H9 (cell line): Measurements from ENCODE around the gene TBC1D5. TPM values are rescaled to one million over a fixed set of nuclear protein-coding genes. Genes with fewer than 3 reads are reported as not detected.

Experiments used
- DNase-seq: peaks from one replicate; pipeline ENCODE4 v3.0.0-alpha.2; 2017
- H2AFZ ChIP-seq: one replicate; pipeline ENCODE4 v1.6.1; 2013; ENCODE audit warnings: mild to moderate bottlenecking, low read length, control low read depth, moderate library complexity
- H2AK5ac ChIP-seq: 2 replicates; pipeline ENCODE4 v1.6.1; 2013; ENCODE audit warnings: low read length, control low read depth, mixed read lengths; ENCODE audit not compliant: insufficient read length
- H2BK120ac ChIP-seq: one replicate; pipeline ENCODE4 v1.6.1; 2013; ENCODE audit warnings: low read depth, mild to moderate bottlenecking, low read length, control low read depth, inconsistent platforms; ENCODE audit not compliant: poor library complexity, severe bottlenecking
- H2BK12ac ChIP-seq: 2 replicates; pipeline ENCODE4 v1.6.1; 2013; ENCODE audit warnings: low read length, control low read depth, mixed read lengths, low read depth; ENCODE audit not compliant: insufficient read length
- H2BK15ac ChIP-seq: 2 replicates; pipeline ENCODE4 v1.6.1; 2013; ENCODE audit warnings: low read depth, low read length, control low read depth
- H2BK20ac ChIP-seq: one replicate; pipeline ENCODE4 v1.6.1; 2013; ENCODE audit warnings: low read depth, mild to moderate bottlenecking, low read length, control low read depth, inconsistent platforms; ENCODE audit not compliant: poor library complexity, severe bottlenecking
- H2BK5ac ChIP-seq: 2 replicates; pipeline ENCODE4 v1.6.1; 2013; ENCODE audit warnings: low read length, control low read depth, mixed read lengths; ENCODE audit not compliant: insufficient read length
- H3K14ac ChIP-seq: 2 replicates; pipeline ENCODE4 v1.6.1; 2013; ENCODE audit warnings: low read length, control low read depth; ENCODE audit not compliant: insufficient read depth
- H3K18ac ChIP-seq: 2 replicates; pipeline ENCODE4 v1.6.1; 2013; ENCODE audit warnings: low read depth, mild to moderate bottlenecking, mixed read lengths, low read length, control low read depth; ENCODE audit not compliant: insufficient read length
- H3K23ac ChIP-seq: 2 replicates; pipeline ENCODE4 v1.6.1; 2013; ENCODE audit warnings: low read length, control low read depth, mixed read lengths, low read depth; ENCODE audit not compliant: insufficient read length
- H3K23me2 ChIP-seq: 2 replicates; pipeline ENCODE4 v1.6.1; 2013; ENCODE audit warnings: low read depth, mild to moderate bottlenecking, mixed read lengths, low read length, control low read depth; ENCODE audit not compliant: insufficient read length, poor library complexity, severe bottlenecking
- H3K27ac ChIP-seq: 2 replicates; pipeline ENCODE4 v1.5.1; 2013; ENCODE audit warnings: low read length, control low read depth, mixed read lengths, low read depth; ENCODE audit not compliant: insufficient read length
- H3K27me3 ChIP-seq: 2 replicates; pipeline ENCODE4 v1.6.1; 2013; ENCODE audit warnings: low read length, control low read depth, inconsistent platforms; ENCODE audit not compliant: insufficient read depth
- H3K4ac ChIP-seq: 2 replicates; pipeline ENCODE4 v1.6.1; 2013; ENCODE audit warnings: low read depth, mild to moderate bottlenecking, control low read depth, inconsistent platforms, low read length, moderate library complexity
- H3K4me1 ChIP-seq: 2 replicates; pipeline ENCODE4 v1.6.1; 2013; ENCODE audit warnings: low read length, control low read depth, inconsistent platforms; ENCODE audit not compliant: insufficient read depth
- H3K4me2 ChIP-seq: 2 replicates; pipeline ENCODE4 v1.6.1; 2013; ENCODE audit warnings: low read length, control low read depth, mixed read lengths; ENCODE audit not compliant: insufficient read length, insufficient read depth
- H3K56ac ChIP-seq: 2 replicates; pipeline ENCODE4 v1.6.1; 2013; ENCODE audit warnings: low read depth, mild to moderate bottlenecking, mixed read lengths, low read length, control low read depth; ENCODE audit not compliant: insufficient read length
- H3K79me1 ChIP-seq: 2 replicates; pipeline ENCODE4 v1.6.1; 2013; ENCODE audit warnings: low read depth, mild to moderate bottlenecking, moderate library complexity, low read length, control low read depth, inconsistent platforms; ENCODE audit not compliant: insufficient read depth, poor library complexity, severe bottlenecking
- H3K79me2 ChIP-seq: 2 replicates; pipeline ENCODE4 v1.6.1; 2013; ENCODE audit warnings: low read length, control low read depth, inconsistent platforms; ENCODE audit not compliant: insufficient read depth
- H3K9ac ChIP-seq: 2 replicates; pipeline ENCODE4 v1.6.1; 2013; ENCODE audit warnings: low read length, control low read depth, mixed read lengths; ENCODE audit not compliant: insufficient read length; ENCODE audit errors: extremely low read depth
- H3K9me3 ChIP-seq: one replicate; pipeline ENCODE4 v1.6.1; 2013; ENCODE audit warnings: low read depth, low read length, inconsistent platforms; ENCODE audit not compliant: control insufficient read depth
- H3T11ph ChIP-seq: one replicate; pipeline ENCODE4 v1.6.1; 2013; ENCODE audit warnings: mild to moderate bottlenecking, low read length, control low read depth, inconsistent platforms
- H4K20me1 ChIP-seq: one replicate; pipeline ENCODE4 v1.6.1; 2013; ENCODE audit not compliant: control insufficient read depth, insufficient read length, insufficient read depth
- H4K5ac ChIP-seq: 2 replicates; pipeline ENCODE4 v1.6.1; 2013; ENCODE audit warnings: low read depth, mild to moderate bottlenecking, mixed read lengths, low read length, control low read depth; ENCODE audit not compliant: insufficient read length
- H4K8ac ChIP-seq: replicated peaks from 2 replicates; pipeline ENCODE4 v1.6.1; 2013; ENCODE audit warnings: low read length, control low read depth, mixed read lengths, low read depth; ENCODE audit not compliant: insufficient read length
- H4K91ac ChIP-seq: 2 replicates; pipeline ENCODE4 v1.6.1; 2013; ENCODE audit warnings: low read depth, mild to moderate bottlenecking, moderate library complexity, mixed read lengths, low read length, control low read depth; ENCODE audit not compliant: insufficient read length
- H3K27ac Mint-ChIP-seq, 3 experiments: 2 replicates in 2 of 3; 3 replicates in 1 of 3; pipeline ENCODE4 v1.8.0; 2020 to 2021; ENCODE audit warnings: mixed read lengths in 3 of 3, mild to moderate bottlenecking in 1 of 3, moderate library complexity in 1 of 3
- H3K27me3 Mint-ChIP-seq: 2 replicates; pipeline ENCODE4 v1.8.0; 2021; ENCODE audit warnings: low read depth, mild to moderate bottlenecking, moderate library complexity, mixed read lengths
- H3K36me3 Mint-ChIP-seq, 3 experiments: 2 replicates in 2 of 3; 3 replicates in 1 of 3; pipeline ENCODE4 v1.8.0; 2020 to 2021; ENCODE audit warnings: low read depth in 3 of 3, mixed read lengths in 3 of 3; ENCODE audit not compliant: insufficient read depth in 1 of 3
- H3K4me1 Mint-ChIP-seq, 2 experiments: 2 replicates each; pipeline ENCODE4 v1.8.0; 2020; ENCODE audit warnings: mixed read lengths in 2 of 2
- H3K4me3 Mint-ChIP-seq, 2 experiments: 2 replicates in 1 of 2; 3 replicates in 1 of 2; pipeline ENCODE4 v1.8.0; 2020 to 2021; ENCODE audit warnings: mild to moderate bottlenecking in 2 of 2, mixed read lengths in 2 of 2, moderate library complexity in 1 of 2
- H3K9me3 Mint-ChIP-seq, 2 experiments: 2 replicates in 1 of 2; 3 replicates in 1 of 2; pipeline ENCODE4 v1.8.0; 2020; ENCODE audit warnings: mild to moderate bottlenecking in 2 of 2, mixed read lengths in 2 of 2, moderate library complexity in 1 of 2
- WGBS: extraction: QIAGEN DNeasy Blood & Tissue Kit; methylation state at CpG from one replicate; pipeline ENCODE4 v1.1.7; 2013; ENCODE audit warnings: missing lambda C conversion rate, low lambda C conversion rate, mixed read lengths; ENCODE audit not compliant: insufficient read length; ENCODE audit errors: extremely low coverage; 5-methylcytosine and 5-hydroxymethylcytosine counted together
- total RNA-seq: library from RNA; stranded (reverse); gene quantifications from 2 replicates; pipeline ENCODE4 v1.2.1, GENCODE V29; 2021
- TF ChIP-seq, protein P1 (sequence below): fragments of 200-600 bp; sonication (generic); conservative IDR thresholded peaks from 3 replicates; pipeline ENCODE4 v1.8.0; 2021; ENCODE audit warnings: antibody characterized with exemption, mild to moderate bottlenecking

TBC1D5 gene
- total RNA-seq, 1 experiment from 2014 or later, result 25.0 TPM

DNA sequence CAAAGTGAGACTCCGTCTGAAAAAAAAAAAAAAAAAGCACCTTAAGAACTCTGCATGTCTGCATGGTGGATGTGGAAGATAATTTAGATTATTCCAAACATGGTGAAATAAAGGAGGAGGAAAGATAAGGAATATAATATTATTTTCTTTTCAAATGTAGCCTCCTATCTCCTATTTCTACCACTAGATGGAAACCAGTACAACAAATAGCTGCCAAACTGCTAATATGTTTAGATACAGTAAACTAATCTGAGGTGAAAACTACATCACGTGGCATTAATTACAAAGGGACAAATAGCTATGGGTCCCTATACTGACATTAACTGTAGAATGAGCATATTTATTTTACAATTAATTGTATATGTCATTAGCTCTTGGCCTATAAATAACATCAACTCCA lies 197.8 kb downstream of the TBC1D5 start:
- no peak overlapping the region for H3K4me3 Mint-ChIP-seq
- H4K20me1 ChIP-seq, result no peaks in the 10 kb centered on the region
- H3K9me3 ChIP-seq, result no peaks in the 10 kb centered on the region
- H2AK5ac ChIP-seq, result no peak overlapping the region
- no peak overlapping the region for H3K56ac ChIP-seq
- H3K4me2 ChIP-seq, result no peak overlapping the region
- H3K36me3 Mint-ChIP-seq, result 0 out of 7 replicates have a peak, but pooled peaks cover 0 to 5% (median 0%) of the 10 kb centered on the region in 3 experiments
- H3K14ac ChIP-seq, result no peak overlapping the region
- no peak overlapping the region for H4K91ac ChIP-seq
- no peak overlapping the region for H2BK120ac ChIP-seq
- no peak for DNase-seq
- no peak overlapping the region for H2BK20ac ChIP-seq
- H3K18ac ChIP-seq, result no peak overlapping the region
- no peak overlapping the region for H3K9ac ChIP-seq
- H4K8ac ChIP-seq, result no peak overlapping the region
- TF ChIP-seq, protein P1, sequence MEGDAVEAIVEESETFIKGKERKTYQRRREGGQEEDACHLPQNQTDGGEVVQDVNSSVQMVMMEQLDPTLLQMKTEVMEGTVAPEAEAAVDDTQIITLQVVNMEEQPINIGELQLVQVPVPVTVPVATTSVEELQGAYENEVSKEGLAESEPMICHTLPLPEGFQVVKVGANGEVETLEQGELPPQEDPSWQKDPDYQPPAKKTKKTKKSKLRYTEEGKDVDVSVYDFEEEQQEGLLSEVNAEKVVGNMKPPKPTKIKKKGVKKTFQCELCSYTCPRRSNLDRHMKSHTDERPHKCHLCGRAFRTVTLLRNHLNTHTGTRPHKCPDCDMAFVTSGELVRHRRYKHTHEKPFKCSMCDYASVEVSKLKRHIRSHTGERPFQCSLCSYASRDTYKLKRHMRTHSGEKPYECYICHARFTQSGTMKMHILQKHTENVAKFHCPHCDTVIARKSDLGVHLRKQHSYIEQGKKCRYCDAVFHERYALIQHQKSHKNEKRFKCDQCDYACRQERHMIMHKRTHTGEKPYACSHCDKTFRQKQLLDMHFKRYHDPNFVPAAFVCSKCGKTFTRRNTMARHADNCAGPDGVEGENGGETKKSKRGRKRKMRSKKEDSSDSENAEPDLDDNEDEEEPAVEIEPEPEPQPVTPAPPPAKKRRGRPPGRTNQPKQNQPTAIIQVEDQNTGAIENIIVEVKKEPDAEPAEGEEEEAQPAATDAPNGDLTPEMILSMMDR, result peak; percentile 45; the same call in 2 of the 3 replicates
- H3T11ph ChIP-seq, result no peak overlapping the region
- H3K27ac ChIP-seq, result no peak overlapping the region
- no peak overlapping the region for H3K23ac ChIP-seq
- H2AFZ ChIP-seq, result no peak overlapping the region
- no peaks in the 10 kb centered on the region for H3K27me3 Mint-ChIP-seq
- H4K5ac ChIP-seq, result no peak overlapping the region
- no peaks in the 10 kb centered on the region for H3K79me1 ChIP-seq
- no peak overlapping the region for H2BK5ac ChIP-seq
- H3K79me2 ChIP-seq, result no peaks in the 10 kb centered on the region
- no peak overlapping the region for H2BK15ac ChIP-seq
- peaks cover 21 to 26% of the 10 kb centered on the region in 2 experiments for H3K4me1 Mint-ChIP-seq
- H3K9me3 Mint-ChIP-seq, result no peaks in the 10 kb centered on the region; a peak in 1 of 5 replicates
- no peak overlapping the region for H2BK12ac ChIP-seq
- H3K23me2 ChIP-seq, result no peaks in the 10 kb centered on the region
- no peak overlapping the region for H3K27ac Mint-ChIP-seq
- no CpG with 5 or more reads among the region's 2 CpGs for WGBS
- no peak overlapping the region for H3K4ac ChIP-seq
- no peaks in the 10 kb centered on the region for H3K4me1 ChIP-seq
- H3K27me3 ChIP-seq, result no peaks in the 10 kb centered on the region
